Hippocampal formation (tissue), 2 donors: ENCODE data around the gene HRH4.

Source experiments
- DNase-seq, 2 donors: peaks; one replicate each; lab custom pipeline; 2025; lab: John Stamatoyannopoulos, UW

Gene HRH4

DNA sequence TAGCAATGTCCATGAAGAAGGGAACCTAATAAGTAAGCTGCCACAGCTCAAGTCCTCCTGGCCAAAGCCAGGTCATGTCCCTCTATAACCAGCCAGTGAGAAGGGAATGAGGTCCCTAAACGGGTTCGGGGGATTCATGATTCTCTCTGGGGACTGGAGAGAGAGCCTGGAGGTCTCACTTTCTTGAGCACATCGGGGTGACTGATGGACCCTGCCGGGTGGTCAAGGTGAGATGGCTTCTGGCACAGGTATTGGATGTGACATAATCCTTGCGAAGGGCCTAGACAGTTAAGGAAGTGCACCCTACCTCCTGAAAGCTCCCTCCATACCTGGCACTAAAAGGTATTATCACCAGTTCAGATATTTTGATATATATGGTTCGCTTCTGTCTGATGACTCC lies 45.7 kb downstream of the HRH4 start:
- DNase-seq: no peak

- DNase-seq: no peak
Measured at GRCh38 chr18:24509435-24509834, 49.0 kb downstream of the HRH4 start.

DNA sequence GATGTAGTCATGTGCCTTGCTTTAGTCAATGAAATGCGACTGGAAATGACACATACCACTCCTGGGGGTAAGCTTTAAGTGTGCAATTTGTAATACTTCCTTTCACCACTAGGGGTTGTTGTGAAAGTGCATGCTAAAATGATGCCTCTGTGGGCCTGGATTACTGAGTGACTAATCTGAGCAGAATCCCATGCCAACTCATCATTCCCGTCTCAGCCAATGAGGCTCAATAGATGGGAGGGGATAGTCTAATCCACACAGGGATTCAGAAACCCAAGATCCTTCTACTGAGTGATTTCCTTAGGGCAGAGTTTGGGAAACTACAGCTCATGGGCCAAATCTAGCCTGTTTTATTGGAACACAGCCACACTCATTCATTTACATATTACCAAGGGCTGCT lies 54.0 kb downstream of the HRH4 start:
- DNase-seq: no peak

- DNase-seq: no peak
Measured at GRCh38 chr18:24515721-24516120, 55.3 kb downstream of the HRH4 start.

DNA sequence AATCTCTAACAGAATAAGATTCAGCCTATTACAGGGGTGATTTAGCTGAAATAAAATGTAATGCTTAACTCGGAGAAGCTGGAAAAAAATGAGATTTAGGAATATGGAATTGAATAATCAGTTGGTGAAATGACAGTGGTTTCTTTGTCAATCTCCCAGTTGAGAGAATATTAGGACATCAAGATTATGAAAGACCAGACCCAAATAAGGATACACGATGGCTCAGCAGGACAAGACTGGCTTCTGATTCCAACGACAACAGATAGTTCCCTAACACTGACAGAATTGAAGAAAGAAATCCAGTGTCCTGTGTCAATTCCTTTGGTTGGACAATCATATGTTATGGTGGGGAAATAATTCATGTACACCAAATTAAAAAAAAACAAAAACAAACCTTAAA lies 55.8 kb downstream of the HRH4 start:
- DNase-seq: no peak

DNA sequence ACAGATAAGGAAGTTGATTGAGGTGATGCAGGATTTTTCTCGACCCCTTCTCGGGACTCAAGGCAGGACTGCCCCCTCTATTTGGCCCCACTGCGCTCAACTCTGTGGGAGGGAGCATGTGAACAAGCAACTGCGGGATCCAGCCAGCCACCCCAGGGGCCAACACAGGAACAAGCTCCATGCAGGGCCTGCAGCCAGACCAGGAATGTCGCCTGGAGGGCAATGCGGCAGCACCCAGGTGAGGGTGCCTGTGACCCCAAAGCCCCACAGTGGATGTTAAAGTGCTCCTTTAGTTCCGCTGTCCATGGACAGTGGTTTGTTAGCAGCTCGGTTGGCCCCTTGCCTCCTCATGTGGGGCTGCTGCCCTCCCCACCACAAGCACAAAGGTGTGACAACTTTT lies 57.1 kb downstream of the HRH4 start:
- no peak for DNase-seq

GRCh38 chr18:24518596-24518995 lies 58.2 kb downstream of the HRH4 start:
- DNase-seq: no peak
